Lung (tissue), 12 donors: ENCODE measurements around the gene NCOA5. TPM values are rescaled to one million over a fixed set of nuclear protein-coding genes. Genes with fewer than 3 reads are reported as not detected.

ENCODE experiments used
- ATAC-seq: fragments of 200-7000 bp; cut with Tn5 transposase; one replicate; pipeline ENCODE4 v1.9.1; 2020; ENCODE audit warnings: moderate number of reproducible peaks; ENCODE audit not compliant: insufficient read depth, low FRiP score
- DNase-seq, 3 donors: peaks; one replicate each; pipeline ENCODE4 v3.0.0-alpha.2; 2013 to 2017
- H3K27ac ChIP-seq, 2 donors: one replicate each; pipeline ENCODE4 v1.5.1; 2013; ENCODE audit warnings: mild to moderate bottlenecking in 2 of 2, moderate library complexity in 2 of 2, control low read depth in 1 of 2, inconsistent platforms in 1 of 2, low read depth in 1 of 2, low read length in 1 of 2
- H3K27me3 ChIP-seq, 3 donors: one replicate each; pipeline ENCODE4 v1.5.1; 2013; ENCODE audit warnings: low read length in 2 of 3; ENCODE audit not compliant: control insufficient read depth in 3 of 3, insufficient read depth in 3 of 3
- H3K36me3 ChIP-seq, 4 donors: one replicate each; pipeline ENCODE4 v1.5.1; 2013; ENCODE audit warnings: low read length in 4 of 4, mild to moderate bottlenecking in 1 of 4, moderate library complexity in 1 of 4; ENCODE audit not compliant: control insufficient read depth in 4 of 4, insufficient read depth in 4 of 4
- H3K4me1 ChIP-seq, 5 donors: one replicate each; pipeline ENCODE4 v1.5.1; 2013; ENCODE audit warnings: low read length in 5 of 5, mild to moderate bottlenecking in 2 of 5, moderate library complexity in 1 of 5; ENCODE audit not compliant: control insufficient read depth in 5 of 5, insufficient read depth in 5 of 5
- H3K4me3 ChIP-seq: one replicate; pipeline ENCODE4 v1.5.1; 2013; ENCODE audit warnings: mild to moderate bottlenecking, control low read depth, moderate library complexity
- H3K9ac ChIP-seq, 2 donors: one replicate each; pipeline ENCODE4 v1.5.1; 2013; ENCODE audit warnings: low read length in 2 of 2, control low read depth in 1 of 2; ENCODE audit not compliant: insufficient read depth in 1 of 2
- H3K9me3 ChIP-seq, 4 donors: one replicate each; pipeline ENCODE4 v1.5.1; 2013; ENCODE audit warnings: low read length in 3 of 4, mild to moderate bottlenecking in 1 of 4, moderate library complexity in 1 of 4; ENCODE audit not compliant: control insufficient read depth in 4 of 4, insufficient read depth in 3 of 4
- WGBS, 2 donors: extraction: QIAGEN DNeasy Blood & Tissue Kit; methylation state at CpG; one replicate each; pipeline ENCODE4 v1.1.7; 2013; 5-methylcytosine and 5-hydroxymethylcytosine counted together
- polyA plus RNA-seq, 2 donors: library from polyadenylated mRNA; stranded (reverse); fragments of 200-250 nt; gene quantifications; one replicate each; pipeline ENCODE4 v1.2.1, GENCODE V29; 2013
- total RNA-seq, 2 donors: library from RNA; depleted of rRNA in 1 of 2; stranded (reverse); fragments of >200 nt in 1 of 2; gene quantifications; one replicate each; pipeline ENCODE4 v1.2.1, GENCODE V29; 2014 to 2021
- TF ChIP-seq, protein P1 (sequence below): IDR thresholded peaks from 2 replicates; pipeline ENCODE4 v1.5.1; 2012; ENCODE audit warnings: mild to moderate bottlenecking; ENCODE audit errors: control extremely low read depth, extremely low read depth
- donor health status: control.
- donor health status: control.
- donor health status: Bipolar disorder and iron deficiency.
- donor health status: healthy.
- donor health status: DM: yes; HTN: yes; CAD: no.

The NCOA5 gene
- total and polyA plus RNA-seq, 4 donors, result 11.1 to 24.2 (median 15.1) TPM

DNA sequence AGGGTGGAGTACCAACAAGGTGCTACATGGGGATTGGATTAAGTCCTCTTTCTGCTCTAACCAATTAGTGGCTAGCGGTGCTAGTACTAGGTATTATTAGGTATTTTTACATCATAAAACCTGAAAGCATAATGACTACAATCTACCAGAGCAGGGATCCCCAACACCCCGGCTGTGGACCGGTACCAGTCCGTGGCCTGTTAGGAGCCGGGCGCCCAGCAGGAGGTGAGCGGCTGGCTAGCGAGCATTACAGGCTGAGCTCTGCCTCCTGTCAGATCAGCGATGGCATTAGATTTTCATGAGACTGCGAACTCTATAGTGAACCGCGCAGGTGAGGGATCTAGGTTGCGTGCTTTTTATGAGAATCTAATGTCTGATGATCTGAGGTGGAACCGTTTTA is 19.2 kb upstream of the NCOA5 start:
- TF ChIP-seq, protein P1, sequence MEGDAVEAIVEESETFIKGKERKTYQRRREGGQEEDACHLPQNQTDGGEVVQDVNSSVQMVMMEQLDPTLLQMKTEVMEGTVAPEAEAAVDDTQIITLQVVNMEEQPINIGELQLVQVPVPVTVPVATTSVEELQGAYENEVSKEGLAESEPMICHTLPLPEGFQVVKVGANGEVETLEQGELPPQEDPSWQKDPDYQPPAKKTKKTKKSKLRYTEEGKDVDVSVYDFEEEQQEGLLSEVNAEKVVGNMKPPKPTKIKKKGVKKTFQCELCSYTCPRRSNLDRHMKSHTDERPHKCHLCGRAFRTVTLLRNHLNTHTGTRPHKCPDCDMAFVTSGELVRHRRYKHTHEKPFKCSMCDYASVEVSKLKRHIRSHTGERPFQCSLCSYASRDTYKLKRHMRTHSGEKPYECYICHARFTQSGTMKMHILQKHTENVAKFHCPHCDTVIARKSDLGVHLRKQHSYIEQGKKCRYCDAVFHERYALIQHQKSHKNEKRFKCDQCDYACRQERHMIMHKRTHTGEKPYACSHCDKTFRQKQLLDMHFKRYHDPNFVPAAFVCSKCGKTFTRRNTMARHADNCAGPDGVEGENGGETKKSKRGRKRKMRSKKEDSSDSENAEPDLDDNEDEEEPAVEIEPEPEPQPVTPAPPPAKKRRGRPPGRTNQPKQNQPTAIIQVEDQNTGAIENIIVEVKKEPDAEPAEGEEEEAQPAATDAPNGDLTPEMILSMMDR, result no peak
- peaks cover 0 to 27% (median 8%) of the 10 kb centered on the region in 3 donors for H3K27me3 ChIP-seq
- H3K9ac ChIP-seq, result no peak overlapping the region
- WGBS, 2 donors, result 87% methylated on average over 14 of the region's 14 CpGs
- no peak overlapping the region for H3K4me3 ChIP-seq
- no peaks in the 10 kb centered on the region for H3K36me3 ChIP-seq
- ATAC-seq (no peak), DNase-seq (no peak)
- H3K4me1 ChIP-seq, result no peaks in the 10 kb centered on the region
- H3K9me3 ChIP-seq, result peaks cover 0 to 3% (median 0%) of the 10 kb centered on the region in 4 donors
- H3K27ac ChIP-seq, result no peak overlapping the region

DNA sequence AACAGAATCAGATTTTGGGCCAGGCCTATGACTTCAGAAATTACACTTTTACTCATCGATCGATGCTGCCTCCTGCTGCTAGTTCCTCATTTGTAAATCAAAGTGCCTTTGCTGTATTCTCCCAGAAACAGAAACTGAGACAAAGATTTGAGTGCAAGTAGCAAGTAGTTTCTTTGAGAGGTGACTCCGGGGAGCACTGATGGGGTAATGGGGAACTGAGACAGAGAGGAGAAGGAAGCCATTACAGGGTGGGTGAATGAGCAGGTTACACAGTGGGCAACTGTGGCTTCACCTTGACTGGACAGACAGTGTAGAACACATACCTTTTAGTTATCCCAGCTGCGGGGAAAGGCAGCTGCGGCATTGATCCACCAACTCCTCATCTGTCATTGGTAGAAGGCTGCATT is 18.7 kb upstream of the NCOA5 start:
- H3K4me1 ChIP-seq, result no peaks in the 10 kb centered on the region
- H3K36me3 ChIP-seq, result no peaks in the 10 kb centered on the region
- ATAC-seq (no peak), DNase-seq (no peak)
- TF ChIP-seq, protein P1, result no peak
- H3K9ac ChIP-seq, result no peak overlapping the region
- 45 to 67% methylated on average over 5 of the region's 5 CpGs for WGBS, 2 donors
- peaks cover 0 to 3% (median 0%) of the 10 kb centered on the region in 4 donors for H3K9me3 ChIP-seq
- no peak overlapping the region for H3K4me3 ChIP-seq
- no peak overlapping the region for H3K27ac ChIP-seq
- peaks cover 0 to 25% (median 8%) of the 10 kb centered on the region in 3 donors for H3K27me3 ChIP-seq

DNA sequence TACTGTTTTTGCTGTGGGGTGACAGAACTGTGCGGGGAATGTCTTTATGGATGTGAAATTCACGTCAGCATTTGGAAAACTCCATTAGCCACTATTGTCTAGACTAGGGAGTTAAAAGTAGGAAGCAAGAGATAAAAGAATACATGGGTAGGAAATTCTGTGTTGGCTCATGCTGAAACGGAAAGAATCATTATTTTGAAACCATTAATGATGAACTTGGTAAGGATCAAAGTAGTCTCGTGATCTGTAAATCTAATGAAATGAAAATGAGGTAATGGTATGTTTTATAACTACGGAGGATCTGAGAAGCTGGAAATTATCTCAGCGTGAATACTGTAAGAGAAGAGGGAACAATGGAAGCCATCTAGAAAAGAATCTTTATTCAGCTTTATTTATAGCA is 17.3 kb upstream of the NCOA5 start:
- Histone ChIP-seq H3K27me3 (peaks cover 0 to 27% (median 9%) of the 10 kb centered on the region in 3 donors), H3K4me1 (no peaks in the 10 kb centered on the region), H3K27ac (no peak overlapping the region), H3K4me3 (no peak overlapping the region), H3K9ac (no peak overlapping the region), H3K9me3 (peaks cover 0 to 5% (median 0%) of the 10 kb centered on the region in 4 donors), H3K36me3 (no peaks in the 10 kb centered on the region)
- WGBS, 2 donors, result 62 to 69% methylated on average over 6 of the region's 6 CpGs
- TF ChIP-seq, protein P1, result no peak
- DNase-seq (no peak), ATAC-seq (no peak)

DNA sequence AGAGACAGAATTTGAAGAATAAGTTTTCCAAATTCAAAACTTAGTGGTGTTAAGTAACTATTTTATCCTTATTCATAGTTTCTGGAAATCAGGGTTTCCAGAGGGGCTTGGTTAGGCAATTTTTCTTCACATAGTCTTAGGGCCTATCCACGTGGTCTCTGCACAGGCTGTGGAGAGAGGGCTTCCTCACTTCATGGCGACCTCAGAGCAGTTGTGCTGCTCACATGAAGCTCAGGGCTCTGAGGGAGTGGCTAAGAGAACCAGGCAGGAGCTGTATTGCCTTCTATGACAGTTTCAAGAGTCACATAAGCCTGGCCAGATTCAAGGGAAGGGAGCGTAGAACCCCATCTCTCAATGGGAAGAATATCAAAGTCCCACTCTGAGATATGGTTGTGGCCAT is 14.5 kb upstream of the NCOA5 start:
- H3K4me1 ChIP-seq, result no peaks in the 10 kb centered on the region
- H3K9ac ChIP-seq, result no peak overlapping the region
- 87% methylated on average over 3 of the region's 3 CpGs for WGBS, 2 donors
- TF ChIP-seq, protein P1, result no peak
- peaks cover 0 to 42% (median 16%) of the 10 kb centered on the region in 3 donors for H3K27me3 ChIP-seq
- no peak overlapping the region for H3K4me3 ChIP-seq
- no peak for DNase-seq
- H3K9me3 ChIP-seq, result peaks cover 0 to 5% (median 0%) of the 10 kb centered on the region in 4 donors
- H3K36me3 ChIP-seq, result no peaks in the 10 kb centered on the region
- ATAC-seq, result no peak
- H3K27ac ChIP-seq, result no peak overlapping the region
